HEK293 (cell line): Measurements from ENCODE around the gene SERPINB2.

Experiments
- CTCF ChIA-PET: fragments of 350-600 bp; formaldehyde crosslinking; extraction: SDS; loops from one replicate; lab custom pipeline; 2021; ENCODE audit warnings: antibody characterized with exemption; lab: Yijun Ruan, JAX
- POLR2A ChIA-PET: fragments of 300-600 bp; formaldehyde crosslinking; extraction: SDS; loops from one replicate; lab custom pipeline; 2020; ENCODE audit warnings: antibody characterized with exemption, inconsistent platforms; lab: Yijun Ruan, JAX
- H3K27ac ChIP-seq: fragments of 200-500 bp; sonication (Bioruptor generic); 2 replicates; pipeline ENCODE4 v1.5.1; 2014; ENCODE audit warnings: low read depth, low read length, control low read depth, inconsistent platforms; ENCODE audit errors: extremely low read depth
- H3K36me3 ChIP-seq, 2 experiments: fragments of 200-500 bp in 1 of 2; sonication (Bioruptor generic) in 1 of 2; 1 replicate in 1 of 2; 2 replicates in 1 of 2; pipeline ENCODE4 v1.5.1; 2014 to 2017; ENCODE audit warnings: inconsistent platforms in 2 of 2, low read length in 2 of 2; ENCODE audit not compliant: control insufficient read depth in 2 of 2, insufficient read depth in 1 of 2
- H3K4me1 ChIP-seq: fragments of 200-500 bp; sonication (Bioruptor generic); 2 replicates; pipeline ENCODE4 v1.5.1; 2014; ENCODE audit warnings: mild to moderate bottlenecking, low read length, inconsistent platforms; ENCODE audit not compliant: control insufficient read depth, insufficient read depth
- H3K4me3 ChIP-seq: 2 replicates; pipeline ENCODE4 v1.5.1; 2011; ENCODE audit warnings: low read depth, mild to moderate bottlenecking, control low read depth, low read length, moderate library complexity
- H3K9me3 ChIP-seq: fragments of 200-500 bp; sonication (Bioruptor generic); 2 replicates; pipeline ENCODE4 v1.5.1; 2014; ENCODE audit warnings: low read depth, low read length, inconsistent platforms; ENCODE audit not compliant: control insufficient read depth, insufficient read depth
- GLIS2 ChIP-seq: fragments of 450-650 bp; formaldehyde crosslinking; IDR thresholded peaks from 2 replicates; pipeline ENCODE4 v1.5.1; 2016; ENCODE audit warnings: missing biosample characterization, missing genetic modification characterization
- KLF17 ChIP-seq: fragments of 450-650 bp; formaldehyde crosslinking; IDR thresholded peaks from 2 replicates; pipeline ENCODE4 v1.5.1; 2016; ENCODE audit warnings: missing biosample characterization, missing genetic modification characterization
- KLF9 ChIP-seq: fragments of 450-650 bp; formaldehyde crosslinking; IDR thresholded peaks from 2 replicates; pipeline ENCODE4 v1.5.1; 2016; ENCODE audit warnings: missing biosample characterization, missing genetic modification characterization, low read depth
- MYNN ChIP-seq: fragments of 450-650 bp; formaldehyde crosslinking; IDR thresholded peaks from 2 replicates; pipeline ENCODE4 v1.5.1; 2016; ENCODE audit warnings: missing biosample characterization, missing genetic modification characterization, borderline replicate concordance
- TRIM28 ChIP-seq: IDR thresholded peaks from 2 replicates; pipeline ENCODE4 v1.6.1; 2011; ENCODE audit warnings: low read length, control low read depth, borderline replicate concordance
- WT1 ChIP-seq: fragments of 450-650 bp; formaldehyde crosslinking; IDR thresholded peaks from 2 replicates; pipeline ENCODE4 v1.5.1; 2016; ENCODE audit warnings: missing biosample characterization, missing genetic modification characterization
- ZBTB21 ChIP-seq: fragments of 450-650 bp; formaldehyde crosslinking; IDR thresholded peaks from 2 replicates; pipeline ENCODE4 v1.5.1; 2017; ENCODE audit warnings: missing biosample characterization, missing genetic modification characterization
- ZEB2 ChIP-seq: fragments of 450-650 bp; formaldehyde crosslinking; IDR thresholded peaks from 2 replicates; pipeline ENCODE4 v1.5.1; 2016; ENCODE audit warnings: missing biosample characterization, missing genetic modification characterization
- ZNF19 ChIP-seq: fragments of 450-650 bp; formaldehyde crosslinking; IDR thresholded peaks from 2 replicates; pipeline ENCODE4; 2016; ENCODE audit warnings: missing biosample characterization, missing genetic modification characterization, low read depth
- ZNF23 ChIP-seq: fragments of 450-650 bp; formaldehyde crosslinking; IDR thresholded peaks from 2 replicates; pipeline ENCODE4 v1.5.1; 2016; ENCODE audit warnings: missing biosample characterization, missing genetic modification characterization, borderline replicate concordance
- ZNF280D ChIP-seq: fragments of 450-650 bp; formaldehyde crosslinking; IDR thresholded peaks from 2 replicates; pipeline ENCODE4 v1.5.1; 2016; ENCODE audit warnings: missing biosample characterization, missing genetic modification characterization
- ZNF292 ChIP-seq: fragments of 450-650 bp; formaldehyde crosslinking; IDR thresholded peaks from 2 replicates; pipeline ENCODE4 v1.5.1; 2016; ENCODE audit warnings: low read depth, missing biosample characterization, missing genetic modification characterization, borderline replicate concordance
- ZNF391 ChIP-seq: fragments of 450-650 bp; formaldehyde crosslinking; IDR thresholded peaks from 2 replicates; pipeline ENCODE4 v1.5.1; 2016; ENCODE audit warnings: low read depth, missing biosample characterization, missing genetic modification characterization, borderline replicate concordance
- ZNF416 ChIP-seq: fragments of 450-650 bp; formaldehyde crosslinking; IDR thresholded peaks from 2 replicates; pipeline ENCODE4 v1.5.1; 2016; ENCODE audit warnings: missing biosample characterization, missing genetic modification characterization
- ZNF449 ChIP-seq: fragments of 450-650 bp; formaldehyde crosslinking; IDR thresholded peaks from 2 replicates; pipeline ENCODE4 v1.5.1; 2017; ENCODE audit warnings: missing biosample characterization, mild to moderate bottlenecking, missing genetic modification characterization, moderate library complexity
- ZNF555 ChIP-seq: fragments of 450-650 bp; formaldehyde crosslinking; conservative IDR thresholded peaks from 2 replicates; pipeline ENCODE4 v1.5.1; 2017; ENCODE audit warnings: missing biosample characterization, mild to moderate bottlenecking, missing genetic modification characterization, inconsistent platforms
- ZNF558 ChIP-seq: fragments of 450-650 bp; formaldehyde crosslinking; IDR thresholded peaks from 2 replicates; pipeline ENCODE4 v1.5.1; 2016; ENCODE audit warnings: missing biosample characterization, missing genetic modification characterization
- ZNF600 ChIP-seq: fragments of 450-650 bp; formaldehyde crosslinking; IDR thresholded peaks from 2 replicates; pipeline ENCODE4 v1.5.1; 2016; ENCODE audit warnings: missing biosample characterization, missing genetic modification characterization
- ZNF785 ChIP-seq: fragments of 450-650 bp; formaldehyde crosslinking; IDR thresholded peaks from 2 replicates; pipeline ENCODE4 v1.5.1; 2016; ENCODE audit warnings: missing biosample characterization, missing genetic modification characterization

SERPINB2 gene

GRCh38 chr18:63903851-63904570 is 16.5 kb downstream of the SERPINB2 start:
- H3K4me3 ChIP-seq = no peak overlapping the region
- H3K4me1 ChIP-seq = no peaks in the 10 kb centered on the region
- no peaks in the 10 kb centered on the region for H3K36me3 ChIP-seq
- H3K9me3 ChIP-seq = no peaks in the 10 kb centered on the region
- TF ChIP-seq ZNF391 (tag by site-specific recombination) (no peak), ZNF558 (tag by site-specific recombination) (no peak), ZNF292 (no peak), KLF17 (tag by site-specific recombination) (no peak), WT1 (tag by site-specific recombination) (no peak), ZEB2 (no peak), ZNF785 (tag by site-specific recombination) (no peak), ZNF19 (tag by site-specific recombination) (no peak), ZBTB21 (no peak), ZNF600 (tag by site-specific recombination) (no peak), ZNF280D (no peak), KLF9 (no peak), GLIS2 (no peak), ZNF555 (no peak), TRIM28 (no peak)
- ChIA-PET POLR2A (no interaction called here), CTCF (interaction anchor here (0.5 to 0.7 kb wide), 2 partner anchors 297 to 784 kb away, joined by 3 to 4 read pairs; no protein-coding TSS in a partner anchor)
- no peak overlapping the region for H3K27ac ChIP-seq

- Histone ChIP-seq H3K4me3 (no peak overlapping the region), H3K36me3 (no peaks in the 10 kb centered on the region), H3K4me1 (no peaks in the 10 kb centered on the region), H3K27ac (no peak overlapping the region), H3K9me3 (no peaks in the 10 kb centered on the region)
- ChIA-PET POLR2A (no interaction called here), CTCF (no interaction called here)
- TF ChIP-seq MYNN (tag by site-specific recombination) (no peak), ZNF416 (tag by site-specific recombination) (no peak), ZNF23 (no peak), KLF9 (no peak)
Measured at GRCh38 chr18:63904694-63905093, 17.2 kb downstream of the SERPINB2 start.

- no peaks in the 10 kb centered on the region for H3K4me1 ChIP-seq
- ChIA-PET CTCF (no interaction called here), POLR2A (no interaction called here)
- no peaks in the 10 kb centered on the region for H3K9me3 ChIP-seq
- TF ChIP-seq ZNF449 = no peak
- H3K36me3 ChIP-seq = no peaks in the 10 kb centered on the region
- H3K27ac ChIP-seq = no peak overlapping the region
- no peak overlapping the region for H3K4me3 ChIP-seq
Measured at GRCh38 chr18:63905361-63905760, 17.9 kb downstream of the SERPINB2 start.
